Body of pancreas (tissue), 4 donors: Measurements from ENCODE around the gene TRH.

Source experiments
- CTCF ChIP-seq, 7 experiments: fragments of 450-650 bp in 4 of 7; fragments of 200-600 bp in 3 of 7; sonication (generic) in 3 of 7; IDR thresholded peaks; one replicate each; pipeline ENCODE4 v1.5.1; 2016 to 2019; ENCODE audit warnings: antibody characterized with exemption in 7 of 7
- POLR2A ChIP-seq, 3 donors: fragments of 450-650 bp; IDR thresholded peaks; one replicate each; pipeline ENCODE4 v1.6.1; 2016; ENCODE audit warnings: antibody characterized with exemption in 3 of 3, mild to moderate bottlenecking in 2 of 3

DNA sequence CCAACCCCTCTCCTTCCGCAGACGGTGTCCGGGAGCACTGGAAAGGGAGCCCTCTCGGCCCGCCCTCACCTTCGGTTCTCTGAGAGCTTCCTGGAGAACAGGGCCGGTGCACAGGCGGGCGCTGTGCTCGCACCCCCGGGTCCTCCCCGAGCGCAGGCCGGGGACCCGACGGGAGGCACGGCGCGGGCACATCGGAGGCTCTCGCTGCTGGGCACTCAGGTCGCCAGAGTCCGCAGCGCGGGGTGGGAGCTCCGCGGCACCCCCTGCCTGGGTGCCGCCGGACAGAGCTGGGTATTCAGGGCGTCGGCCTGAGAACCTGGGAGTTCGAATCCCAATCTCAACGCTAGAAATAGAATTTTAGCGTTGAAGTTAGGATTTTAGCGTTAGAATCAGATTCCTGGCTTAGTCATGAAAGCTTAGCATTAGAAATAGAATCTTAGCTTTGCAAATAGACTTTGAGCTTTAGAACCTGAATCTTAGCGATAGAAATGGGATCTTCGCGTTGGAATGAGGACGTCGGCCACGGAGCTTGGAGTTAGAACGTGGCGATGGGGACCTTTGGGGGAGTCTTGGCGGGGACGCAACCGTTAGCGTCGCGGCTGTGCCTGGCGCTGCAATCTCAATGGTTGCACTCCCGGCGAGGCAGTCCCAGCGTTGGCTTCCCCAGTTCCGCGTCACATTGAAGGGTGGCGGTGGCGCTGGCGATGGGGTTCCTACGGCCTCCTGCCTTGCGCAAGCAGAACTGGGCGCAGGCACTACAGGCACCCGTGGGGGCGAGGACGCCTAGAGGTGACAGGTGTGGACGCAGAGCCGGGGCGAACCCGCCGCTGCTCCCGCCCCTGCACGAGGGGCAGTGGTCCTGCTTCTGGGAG, 549 bp downstream of the TRH start:
- TF ChIP-seq CTCF (IDR thresholded peaks at IDR 0.05) = peak in 1 of 7 experiments; percentile 6
- no peak for TF ChIP-seq POLR2A (IDR thresholded peaks at IDR 0.05)
